Gastrocnemius medialis (tissue), 4 donors: ENCODE results near the gene SLC9A7. TPM values are rescaled to one million over a fixed set of nuclear protein-coding genes. Genes with fewer than 3 reads are reported as not detected.

Source experiments
- ATAC-seq, 2 donors: fragments of 150-250 bp; one replicate each; pipeline ENCODE4 v1.9.1; 2016
- DNase-seq, 2 donors: peaks; one replicate each; pipeline ENCODE4 v3.0.0-alpha.2; 2019
- H3K27ac ChIP-seq, 4 donors: fragments of 200-600 bp; sonication (generic); 1 replicate in 1 of 4; 2 replicates in 3 of 4; pipeline ENCODE4 v1.5.1; 2016 to 2018; ENCODE audit warnings: mild to moderate bottlenecking in 2 of 4, moderate library complexity in 1 of 4
- H3K27me3 ChIP-seq, 3 donors: fragments of 200-600 bp; sonication (generic) in 2 of 3; 1 replicate in 1 of 3; 2 replicates in 2 of 3; pipeline versions ENCODE4 v1.5.1 to v1.6.0; 2016 to 2019; ENCODE audit warnings: mild to moderate bottlenecking in 1 of 3, moderate library complexity in 1 of 3
- H3K36me3 ChIP-seq, 2 donors: fragments of 200-600 bp; sonication (generic) in 1 of 2; one replicate each; pipeline ENCODE4 v1.5.1; 2017 to 2018
- H3K4me1 ChIP-seq, 2 donors: fragments of 200-600 bp; sonication (generic) in 1 of 2; one replicate each; pipeline ENCODE4 v1.5.1; 2016 to 2017; ENCODE audit warnings: mild to moderate bottlenecking in 2 of 2
- H3K4me3 ChIP-seq, 4 donors: fragments of 200-600 bp; sonication (generic) in 3 of 4; 1 replicate in 1 of 4; 2 replicates in 3 of 4; pipeline ENCODE4 v1.5.1; 2016 to 2019; ENCODE audit warnings: mild to moderate bottlenecking in 2 of 4
- H3K9me3 ChIP-seq, 3 donors: fragments of 200-600 bp; sonication (generic) in 2 of 3; 1 replicate in 1 of 3; 2 replicates in 2 of 3; pipeline ENCODE4 v1.5.1; 2016 to 2019
- POLR2A ChIP-seq, 2 donors: fragments of 450-650 bp; IDR thresholded peaks; one replicate each; pipeline ENCODE4 v1.6.1; 2017; ENCODE audit warnings: antibody characterized with exemption in 2 of 2, mild to moderate bottlenecking in 2 of 2, moderate library complexity in 2 of 2
- in situ Hi-C, 4 donors: fragments of 200-750 bp; cut with MboI; loops; one replicate each; pipeline versions ENCODE4 v1.15.0 to v1.8.0; 2017; ENCODE audit warnings: low sequenced_read_pairs in 4 of 4
- intact Hi-C: fragments of 100-400 bp; cut with DNase I; formaldehyde crosslinking; loops from one replicate; pipeline ENCODE4 v1.15.1; 2023; ENCODE audit warnings: low total_unique reads
- total RNA-seq, 4 donors: library from RNA; depleted of rRNA; stranded (reverse); fragments of >200 nt; gene quantifications; one replicate each; pipeline versions ENCODE4 v1.1.0 to v1.2.3, GENCODE V29; 2016
- TF ChIP-seq, protein P1 (sequence below), 5 experiments: fragments of 450-650 bp in 3 of 5; fragments of 200-600 bp in 2 of 5; sonication (generic) in 2 of 5; IDR thresholded peaks in 4 of 5; conservative IDR thresholded peaks in 1 of 5; 1 replicate in 4 of 5; 2 replicates in 1 of 5; pipeline ENCODE4 v1.5.1; 2016 to 2019; ENCODE audit warnings: antibody characterized with exemption in 5 of 5, mild to moderate bottlenecking in 3 of 5, moderate library complexity in 3 of 5

SLC9A7 gene
- total RNA-seq, 4 donors from 2014 or later: 13.3 to 27.4 (median 20.0) TPM

DNA sequence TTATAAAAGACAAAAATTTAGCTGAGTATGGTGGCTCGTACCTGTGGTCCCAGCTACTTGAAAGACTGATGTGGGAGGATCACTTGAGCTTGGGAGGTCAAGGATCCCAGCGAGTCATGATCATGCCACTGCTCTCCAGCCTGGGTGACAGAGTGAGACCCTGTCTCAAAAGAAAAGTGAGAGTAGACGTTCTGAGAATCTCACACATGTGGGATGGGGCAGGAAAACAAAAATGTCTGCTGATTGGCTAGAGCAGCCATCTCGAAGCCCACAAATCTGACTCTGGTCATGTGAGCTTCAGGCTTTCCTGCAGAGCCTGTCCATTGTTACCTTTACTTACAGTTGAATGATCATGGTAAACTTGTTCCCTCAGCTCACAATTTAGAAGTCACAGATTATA lies 23.1 kb upstream of the SLC9A7 start:
- Histone ChIP-seq H3K9me3 (no peaks in the 10 kb centered on the region), H3K27ac (no peak overlapping the region), H3K27me3 (no peaks in the 10 kb centered on the region), H3K36me3 (no peaks in the 10 kb centered on the region), H3K4me1 (no peaks in the 10 kb centered on the region), H3K4me3 (no peak overlapping the region)
- DNase-seq: no peak
- TF ChIP-seq POLR2A (IDR thresholded peaks at IDR 0.05): no peak
- TF ChIP-seq, protein P1, sequence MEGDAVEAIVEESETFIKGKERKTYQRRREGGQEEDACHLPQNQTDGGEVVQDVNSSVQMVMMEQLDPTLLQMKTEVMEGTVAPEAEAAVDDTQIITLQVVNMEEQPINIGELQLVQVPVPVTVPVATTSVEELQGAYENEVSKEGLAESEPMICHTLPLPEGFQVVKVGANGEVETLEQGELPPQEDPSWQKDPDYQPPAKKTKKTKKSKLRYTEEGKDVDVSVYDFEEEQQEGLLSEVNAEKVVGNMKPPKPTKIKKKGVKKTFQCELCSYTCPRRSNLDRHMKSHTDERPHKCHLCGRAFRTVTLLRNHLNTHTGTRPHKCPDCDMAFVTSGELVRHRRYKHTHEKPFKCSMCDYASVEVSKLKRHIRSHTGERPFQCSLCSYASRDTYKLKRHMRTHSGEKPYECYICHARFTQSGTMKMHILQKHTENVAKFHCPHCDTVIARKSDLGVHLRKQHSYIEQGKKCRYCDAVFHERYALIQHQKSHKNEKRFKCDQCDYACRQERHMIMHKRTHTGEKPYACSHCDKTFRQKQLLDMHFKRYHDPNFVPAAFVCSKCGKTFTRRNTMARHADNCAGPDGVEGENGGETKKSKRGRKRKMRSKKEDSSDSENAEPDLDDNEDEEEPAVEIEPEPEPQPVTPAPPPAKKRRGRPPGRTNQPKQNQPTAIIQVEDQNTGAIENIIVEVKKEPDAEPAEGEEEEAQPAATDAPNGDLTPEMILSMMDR (IDR thresholded peaks at IDR 0.05 in 4 of 5, conservative IDR thresholded peaks at IDR 0.05 in 1 of 5): no peak
- ATAC-seq: no peak
- intact Hi-C loops: no loop called here
- in situ Hi-C loops: no loop called here

DNA sequence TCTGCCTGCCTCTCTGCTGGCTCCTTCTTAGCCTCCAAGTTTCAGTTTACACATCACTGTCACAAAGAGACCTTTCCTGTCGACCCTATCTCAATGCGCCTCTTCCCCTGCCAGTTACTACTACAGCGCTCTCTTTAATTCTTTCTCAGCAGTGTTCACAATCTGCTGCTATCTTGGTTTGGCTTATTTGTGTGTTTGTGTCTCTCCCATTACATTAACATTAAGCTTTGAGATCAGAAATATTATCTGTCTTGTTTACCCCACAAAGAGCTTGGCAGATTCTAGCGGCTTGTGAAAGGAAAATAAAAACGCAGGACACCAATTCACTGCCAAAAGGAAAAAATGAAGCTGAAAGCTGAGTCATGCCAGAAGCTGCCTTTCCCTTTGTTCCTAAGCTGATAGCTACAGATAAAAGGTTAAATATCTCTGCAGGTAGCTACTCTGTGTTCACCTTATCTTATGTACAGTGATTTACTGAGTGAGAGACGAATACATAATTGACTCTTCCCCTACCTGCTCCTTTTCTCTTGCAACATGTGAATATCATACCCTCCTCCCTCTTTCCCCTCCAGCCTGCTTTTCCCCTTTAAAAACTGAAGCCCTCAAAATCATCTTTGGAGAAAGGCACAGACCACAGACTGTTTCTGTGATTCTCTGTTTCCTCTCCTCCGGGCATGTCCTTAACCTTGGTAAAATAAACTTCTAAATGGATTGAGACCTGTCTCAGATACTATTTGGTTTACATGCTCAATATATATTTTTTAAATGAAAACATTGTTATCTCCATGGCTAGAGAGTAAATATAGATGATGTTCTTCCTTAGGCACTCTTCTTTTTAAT lies 19.3 kb upstream of the SLC9A7 start:
- no peaks in the 10 kb centered on the region for H3K27me3 ChIP-seq
- H3K4me1 ChIP-seq: no peaks in the 10 kb centered on the region
- intact Hi-C loops (no loop called here), in situ Hi-C loops (no loop called here)
- no peaks in the 10 kb centered on the region for H3K9me3 ChIP-seq
- ATAC-seq (no peak), DNase-seq (no peak)
- TF ChIP-seq POLR2A (IDR thresholded peaks at IDR 0.05): no peak
- TF ChIP-seq, protein P1 (IDR thresholded peaks at IDR 0.05 in 4 of 5, conservative IDR thresholded peaks at IDR 0.05 in 1 of 5): no peak
- no peak overlapping the region for H3K4me3 ChIP-seq
- peak overlapping the region; percentile 19 to 45 (median 42) for H3K27ac ChIP-seq
- H3K36me3 ChIP-seq: no peaks in the 10 kb centered on the region

DNA sequence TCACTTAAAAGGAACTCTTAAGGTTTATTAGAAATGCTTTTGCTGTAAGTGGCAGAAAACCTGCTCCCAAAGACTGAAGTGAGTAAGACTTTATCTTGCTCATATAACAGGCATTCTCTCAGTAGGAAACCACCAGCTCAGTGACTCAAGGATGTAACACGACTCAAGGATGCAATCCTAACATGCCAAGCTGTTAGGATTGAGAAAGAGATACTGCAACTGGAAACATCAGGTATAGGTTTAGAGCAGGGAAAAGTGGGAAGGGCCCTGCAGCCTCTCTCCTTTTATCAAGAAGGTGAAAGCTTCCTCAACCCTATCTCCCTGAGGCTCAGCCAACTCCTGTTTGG lies 11.9 kb upstream of the SLC9A7 start:
- Histone ChIP-seq H3K36me3 (no peaks in the 10 kb centered on the region), H3K27me3 (peaks cover 0 to 3% (median 0%) of the 10 kb centered on the region in 3 donors), H3K27ac (no peak overlapping the region), H3K4me3 (no peak overlapping the region), H3K4me1 (no peaks in the 10 kb centered on the region), H3K9me3 (no peaks in the 10 kb centered on the region)
- no peak for TF ChIP-seq POLR2A (IDR thresholded peaks at IDR 0.05)
- TF ChIP-seq, protein P1 (IDR thresholded peaks at IDR 0.05 in 4 of 5, conservative IDR thresholded peaks at IDR 0.05 in 1 of 5): no peak
- in situ Hi-C loops: loop anchor here in 2 of 4 donors (25.0 kb wide), 1 partner anchor 267 kb away; no protein-coding TSS in a partner anchor
- ATAC-seq (no peak), DNase-seq (no peak)
- intact Hi-C loops: no loop called here

DNA sequence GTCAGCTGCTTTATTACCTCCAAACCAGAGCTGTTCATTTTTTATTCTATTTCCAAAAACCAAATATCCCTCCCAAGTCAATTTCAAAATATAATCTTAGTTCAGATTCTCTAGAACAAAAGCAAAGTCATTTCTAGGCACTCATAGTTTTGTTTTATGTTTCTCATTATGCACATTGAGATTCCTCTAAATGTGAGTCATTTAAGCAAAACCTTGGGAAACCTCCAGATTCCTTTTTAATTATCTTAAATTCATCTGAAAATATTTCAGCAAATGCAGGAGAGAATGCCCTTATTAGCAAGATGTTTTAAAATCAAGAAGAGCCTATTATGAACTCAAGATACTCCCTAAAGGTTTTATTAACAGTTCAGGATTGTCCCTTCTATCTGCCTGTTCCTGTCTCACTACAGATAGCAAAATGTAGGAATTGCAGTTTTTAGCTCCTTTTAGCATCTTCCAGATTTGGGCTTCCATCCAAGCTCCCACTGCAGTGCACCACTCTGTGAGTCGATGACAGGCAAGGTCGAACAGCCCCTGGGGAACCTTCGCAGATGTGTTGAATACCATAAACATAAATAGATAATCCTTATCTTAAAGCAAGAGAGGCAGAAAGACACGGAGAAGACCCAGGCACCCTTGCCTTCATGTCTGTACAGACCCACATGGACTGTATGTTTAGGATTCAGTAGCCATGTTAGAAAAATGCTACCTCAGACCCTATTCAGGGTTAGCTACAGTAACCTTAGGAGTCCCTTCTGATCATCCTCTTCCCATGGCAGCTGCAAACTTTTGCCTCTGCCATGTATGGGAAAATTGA lies 11.3 kb upstream of the SLC9A7 start:
- no peak overlapping the region for H3K27ac ChIP-seq
- no peaks in the 10 kb centered on the region for H3K9me3 ChIP-seq
- DNase-seq: no peak
- no peaks in the 10 kb centered on the region for H3K4me1 ChIP-seq
- TF ChIP-seq, protein P1 (IDR thresholded peaks at IDR 0.05 in 4 of 5, conservative IDR thresholded peaks at IDR 0.05 in 1 of 5): no peak
- TF ChIP-seq POLR2A (IDR thresholded peaks at IDR 0.05): no peak
- in situ Hi-C loops (loop anchor here in 2 of 4 donors (25.0 kb wide), 1 partner anchor 267 kb away; no protein-coding TSS in a partner anchor), intact Hi-C loops (no loop called here)
- no peak overlapping the region for H3K4me3 ChIP-seq
- peaks cover 0 to 3% (median 0%) of the 10 kb centered on the region in 3 donors for H3K27me3 ChIP-seq
- no peaks in the 10 kb centered on the region for H3K36me3 ChIP-seq
- no peak for ATAC-seq
